Keratinocyte (primary cell): Measurements from ENCODE around the gene HIVEP2. TPM values are rescaled to one million over a fixed set of nuclear protein-coding genes. Genes with fewer than 3 reads are reported as not detected.

Experiments used
- DNase-seq: peaks from one replicate; pipeline ENCODE4 v3.0.0-alpha.2; 2011; ENCODE audit warnings: low read depth, missing footprints, low spot score
- FAIRE-seq: peaks from 2 replicates; lab custom pipeline; 2011; peaks lifted over from hg19 to GRCh38; lab: Jason Lieb, UNC
- H2AFZ ChIP-seq: 2 replicates; pipeline ENCODE4 v1.6.0; 2012; ENCODE audit warnings: low read length, control low read depth, inconsistent platforms; ENCODE audit not compliant: control insufficient read depth
- H3K27ac ChIP-seq: 2 replicates; pipeline ENCODE4 v1.5.1; 2011; ENCODE audit warnings: low read length; ENCODE audit not compliant: control insufficient read depth, insufficient read depth
- H3K27me3 ChIP-seq: 3 replicates; pipeline ENCODE4 v1.6.0; 2011; ENCODE audit warnings: low read length; ENCODE audit not compliant: control insufficient read depth, insufficient read depth; ENCODE audit errors: extremely low read depth
- H3K36me3 ChIP-seq, 2 experiments: 2 replicates in 1 of 2; 3 replicates in 1 of 2; pipeline ENCODE4 v1.5.1; 2011; ENCODE audit warnings: low read length in 2 of 2, mild to moderate bottlenecking in 1 of 2; ENCODE audit not compliant: control insufficient read depth in 2 of 2, insufficient read depth in 2 of 2; ENCODE audit errors: extremely low read depth in 1 of 2
- H3K4me1 ChIP-seq: 3 replicates; pipeline ENCODE4 v1.5.1; 2011; ENCODE audit warnings: low read length; ENCODE audit not compliant: control insufficient read depth, insufficient read depth; ENCODE audit errors: extremely low read depth
- H3K4me2 ChIP-seq: 3 replicates; pipeline ENCODE4 v1.6.0; 2011; ENCODE audit warnings: low read depth, low read length; ENCODE audit not compliant: control insufficient read depth, insufficient read depth; ENCODE audit errors: extremely low read depth
- H3K4me3 ChIP-seq, 3 experiments: fragments of 200-600 bp in 1 of 3; sonication (generic) in 1 of 3; 2 replicates in 2 of 3; 3 replicates in 1 of 3; pipeline ENCODE4 v1.5.1; 2011 to 2016; ENCODE audit warnings: low read length in 3 of 3, mild to moderate bottlenecking in 3 of 3, control low read depth in 2 of 3, inconsistent platforms in 1 of 3, low read depth in 1 of 3, mixed read lengths in 1 of 3, mixed run types in 1 of 3, moderate library complexity in 1 of 3; ENCODE audit not compliant: control insufficient read depth in 2 of 3, insufficient read depth in 2 of 3; ENCODE audit errors: extremely low read depth in 1 of 3
- H3K79me2 ChIP-seq: 2 replicates; pipeline ENCODE4 v1.6.0; 2012; ENCODE audit warnings: low read length; ENCODE audit not compliant: control insufficient read depth, insufficient read depth
- H3K9ac ChIP-seq: 3 replicates; pipeline ENCODE4 v1.6.0; 2011; ENCODE audit warnings: low read length; ENCODE audit not compliant: control insufficient read depth, insufficient read depth; ENCODE audit errors: extremely low read depth
- H3K9me1 ChIP-seq: 3 replicates; pipeline ENCODE4 v1.6.0; 2011; ENCODE audit warnings: low read length; ENCODE audit not compliant: control insufficient read depth, insufficient read depth; ENCODE audit errors: extremely low read depth
- H3K9me3 ChIP-seq: 2 replicates; pipeline ENCODE4 v1.5.1; 2012; ENCODE audit warnings: low read depth, low read length; ENCODE audit not compliant: control insufficient read depth
- H4K20me1 ChIP-seq: 3 replicates; pipeline ENCODE4 v1.6.0; 2011; ENCODE audit warnings: low read length; ENCODE audit not compliant: control insufficient read depth, insufficient read depth; ENCODE audit errors: extremely low read depth
- CTCF ChIP-seq, 3 experiments: IDR thresholded peaks in 1 of 3; conservative IDR thresholded peaks in 1 of 3; optimal IDR thresholded peaks in 1 of 3; 2 replicates in 2 of 3; 3 replicates in 1 of 3; pipeline versions ENCODE3 to v1.5.1; 2011; ENCODE audit warnings: low read length in 3 of 3, mild to moderate bottlenecking in 3 of 3, moderate library complexity in 2 of 3, control low read depth in 1 of 3, inconsistent platforms in 1 of 3; ENCODE audit not compliant: insufficient read depth in 2 of 3; ENCODE audit errors: extremely low read depth in 1 of 3
- EZH2 ChIP-seq: IDR thresholded peaks from one replicate; pipeline ENCODE4 v1.6.1; 2012; ENCODE audit warnings: inconsistent platforms, mild to moderate bottlenecking, low read length, moderate library complexity
- dilution Hi-C: fragments of 300-500 bp; cut with MboI; formaldehyde crosslinking; loops from one replicate; pipeline ENCODE4 v1.7.0; 2020; ENCODE audit warnings: low sequenced_read_pairs; ENCODE audit not compliant: extremely low pct_ligation_motif_present
- polyA plus RNA-seq, 5 experiments: library from polyadenylated mRNA; depleted of rRNA in 3 of 5; stranded (reverse) in 3 of 5; stranded (forward) in 1 of 5; unstranded in 1 of 5; fragments of >200 nt; gene quantifications; 1 replicate in 1 of 5; 2 replicates in 3 of 5; 3 replicates in 1 of 5; pipeline versions ENCODE4 v1.2.1 to v1.2.3, GENCODE V29; 2011 to 2012; ENCODE audit warnings: missing spikeins in 2 of 5, low read depth in 1 of 5, low replicate concordance in 1 of 5

HIVEP2 gene
- polyA plus RNA-seq, 1 donor (not counting 4 experiments of a cell fraction or from before 2014, with no cell fraction given): 8.9 TPM

- peak; percentile 55 for DNase-seq
- Histone ChIP-seq H3K9ac (no peak overlapping the region), H2AFZ (peak overlapping the region; percentile 50), H3K27ac (peak overlapping the region; percentile 68), H3K4me2 (peak overlapping the region; percentile 46), H4K20me1 (no peaks in the 10 kb centered on the region), H3K27me3 (no peaks in the 10 kb centered on the region), H3K4me3 (no peak overlapping the region), H3K9me3 (no peaks in the 10 kb centered on the region), H3K36me3 (peaks cover 0 to 8% of the 10 kb centered on the region in 2 experiments), H3K4me1 (peaks cover 12% of the 10 kb centered on the region), H3K79me2 (peaks cover 2% of the 10 kb centered on the region), H3K9me1 (no peaks in the 10 kb centered on the region)
- dilution Hi-C loops: no loop called here
- TF ChIP-seq CTCF (optimal IDR thresholded peaks at IDR 0.05 in 1 of 3, IDR thresholded peaks at IDR 0.05 in 1 of 3, conservative IDR thresholded peaks at IDR 0.05 in 1 of 3; ENCODE audit: extremely low read depth in 1 of 3, insufficient read depth in 2 of 3, low read length in 3 of 3) (no peak), EZH2 (no peak)
- FAIRE-seq: peak; percentile 98
Measured at GRCh38 chr6:142802124-142802523, 142.9 kb downstream of the HIVEP2 start.

GRCh38 chr6:142800240-142800639 is 144.7 kb downstream of the HIVEP2 start:
- dilution Hi-C loops: no loop called here
- Histone ChIP-seq H3K4me3 (no peak overlapping the region), H3K27me3 (no peaks in the 10 kb centered on the region), H3K79me2 (peaks cover 2% of the 10 kb centered on the region), H3K4me2 (no peak overlapping the region), H3K9me1 (no peaks in the 10 kb centered on the region), H3K27ac (no peak overlapping the region), H3K9me3 (no peaks in the 10 kb centered on the region), H3K9ac (no peak overlapping the region), H4K20me1 (no peaks in the 10 kb centered on the region), H3K36me3 (peaks cover 0 to 11% of the 10 kb centered on the region in 2 experiments), H3K4me1 (peaks cover 12% of the 10 kb centered on the region), H2AFZ (no peak overlapping the region)
- no peak for TF ChIP-seq EZH2
- FAIRE-seq (no peak), DNase-seq (no peak)

GRCh38 chr6:142799639-142800038 is 145.3 kb downstream of the HIVEP2 start:
- H3K27ac ChIP-seq: no peak overlapping the region
- H3K4me3 ChIP-seq: no peak overlapping the region
- H3K4me2 ChIP-seq: no peak overlapping the region
- peaks cover 12% of the 10 kb centered on the region for H3K4me1 ChIP-seq
- H3K9me3 ChIP-seq: no peaks in the 10 kb centered on the region
- no peak for FAIRE-seq
- no peaks in the 10 kb centered on the region for H4K20me1 ChIP-seq
- H3K9me1 ChIP-seq: no peaks in the 10 kb centered on the region
- H3K9ac ChIP-seq: no peak overlapping the region
- peaks cover 2% of the 10 kb centered on the region for H3K79me2 ChIP-seq
- H3K27me3 ChIP-seq: no peaks in the 10 kb centered on the region
- TF ChIP-seq CTCF (optimal IDR thresholded peaks at IDR 0.05 in 1 of 3, IDR thresholded peaks at IDR 0.05 in 1 of 3, conservative IDR thresholded peaks at IDR 0.05 in 1 of 3; ENCODE audit: extremely low read depth in 1 of 3, insufficient read depth in 2 of 3, low read length in 3 of 3) (no peak), EZH2 (no peak)
- dilution Hi-C loops: no loop called here
- H2AFZ ChIP-seq: no peak overlapping the region
- no peak for DNase-seq
- H3K36me3 ChIP-seq: peaks cover 0 to 11% of the 10 kb centered on the region in 2 experiments
